Fibroblast of villous mesenchyme (primary cell): ENCODE data around the gene TNPO3. TPM values are rescaled to one million over a fixed set of nuclear protein-coding genes. Genes with fewer than 3 reads are reported as not detected.

Source experiments
- DNase-seq: peaks from one replicate; pipeline ENCODE4 v3.0.0-alpha.2; 2010; ENCODE audit warnings: low read depth
- H3K4me3 ChIP-seq: 2 replicates; pipeline ENCODE4 v1.5.1; 2011; ENCODE audit warnings: low read depth, mild to moderate bottlenecking, low read length
- CTCF ChIP-seq: IDR thresholded peaks from 2 replicates; pipeline ENCODE4 v1.5.1; 2012; ENCODE audit warnings: low read depth, mild to moderate bottlenecking, low read length; ENCODE audit not compliant: insufficient read depth
- total RNA-seq: library from RNA; depleted of rRNA; stranded (reverse); fragments of >200 nt; gene quantifications from 2 replicates; pipeline ENCODE4 v1.2.3, GENCODE V29; 2012

Gene TNPO3
- total RNA-seq, 1 donor, result 60.9 TPM

GRCh38 chr7:129014501-129015101 is 40.3 kb downstream of the TNPO3 start:
- TF ChIP-seq CTCF, result no peak
- no peak for DNase-seq

DNA sequence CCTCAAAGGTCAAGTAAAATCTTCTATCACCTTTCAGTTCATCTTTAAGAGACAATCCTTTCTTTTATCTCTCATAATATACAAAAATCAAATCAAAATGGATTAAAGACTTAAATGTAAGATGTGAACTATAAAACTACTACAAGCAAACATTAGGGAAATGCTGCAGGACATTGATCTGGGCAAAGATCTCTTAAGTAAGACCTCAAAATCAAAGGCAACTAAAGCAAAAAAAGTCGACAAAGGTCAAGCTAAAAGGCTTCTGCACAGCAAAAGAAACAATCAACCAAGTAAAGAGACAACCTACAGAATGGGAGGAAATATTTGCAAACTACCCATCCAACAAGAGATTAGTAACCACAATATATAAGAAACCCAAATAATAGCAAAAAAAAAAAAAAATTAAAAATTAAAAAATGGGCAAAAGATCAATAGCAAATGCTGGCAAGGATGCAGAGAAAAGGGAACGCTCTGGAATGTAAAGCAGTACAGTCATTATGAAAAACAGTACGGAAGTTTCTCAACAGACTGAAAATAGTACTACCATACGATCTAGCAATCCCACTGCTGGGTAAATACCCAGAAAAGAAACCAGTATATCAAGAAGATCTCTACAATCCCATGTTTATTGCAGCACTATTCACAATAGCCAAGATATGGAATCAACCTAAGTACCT is 41.7 kb downstream of the TNPO3 start:
- TF ChIP-seq CTCF, result no peak
- no peak overlapping the region for H3K4me3 ChIP-seq
- DNase-seq, result no peak

More at GRCh38 chr7:129014501-129015101, 40.3 kb downstream of the TNPO3 start:
- no peak overlapping the region for H3K4me3 ChIP-seq

GRCh38 chr7:129012641-129013040 is 42.3 kb downstream of the TNPO3 start:
- no peak for TF ChIP-seq CTCF
- DNase-seq, result no peak
- H3K4me3 ChIP-seq, result no peak overlapping the region

- DNase-seq, result no peak
- H3K4me3 ChIP-seq, result no peak overlapping the region
- TF ChIP-seq CTCF, result no peak
Measured at GRCh38 chr7:129010075-129010474, 44.8 kb downstream of the TNPO3 start.

- no peak for DNase-seq
- no peak overlapping the region for H3K4me3 ChIP-seq
- TF ChIP-seq CTCF, result no peak
Measured at GRCh38 chr7:129009437-129009836, 45.5 kb downstream of the TNPO3 start.

DNA sequence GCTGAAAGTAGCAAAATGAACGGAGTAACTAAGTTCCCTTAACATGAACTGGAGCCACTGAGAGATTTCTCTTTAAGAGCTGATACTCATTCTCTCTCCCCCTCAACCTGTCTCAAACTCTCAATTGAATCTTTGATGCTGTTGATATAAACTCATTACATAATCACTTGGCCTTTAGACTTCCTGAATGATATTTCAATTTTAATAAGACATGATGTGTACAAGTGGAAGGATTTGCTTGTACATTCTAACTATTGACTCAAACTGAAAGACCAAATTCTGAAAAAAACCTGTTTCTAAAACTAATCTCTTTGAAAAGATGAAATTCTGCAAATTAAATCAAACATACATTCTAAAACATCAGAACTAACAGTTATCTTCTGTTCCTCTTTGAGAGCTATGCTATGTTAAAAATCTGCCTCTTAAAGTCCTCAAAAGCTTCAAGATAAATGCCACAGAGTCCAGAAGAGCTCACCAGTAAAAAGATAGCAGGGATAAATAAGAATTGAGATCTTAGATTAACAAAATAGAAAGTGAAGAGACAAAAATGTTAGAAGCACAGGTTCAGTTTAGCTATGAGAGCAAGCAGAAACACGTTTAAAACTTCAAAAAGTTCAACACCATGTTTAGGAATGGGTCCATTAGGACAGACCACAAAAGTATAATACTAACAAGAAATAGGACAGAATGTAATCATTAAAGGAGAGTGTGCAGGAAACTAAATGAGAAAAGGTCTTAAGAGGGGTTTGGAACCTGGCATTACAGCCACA is 46.1 kb downstream of the TNPO3 start:
- no peak for DNase-seq
- no peak overlapping the region for H3K4me3 ChIP-seq
- TF ChIP-seq CTCF, result no peak
